CD4-positive, CD25-positive, alpha-beta regulatory T cell (primary cell): ENCODE data around the gene TPRG1. TPM values are rescaled to one million over a fixed set of nuclear protein-coding genes. Genes with fewer than 3 reads are reported as not detected.
"Not testable (repeated sequence)": the region's sequence is repeated elsewhere in the genome, so short reads cannot be mapped to it uniquely, and the experiment has no call there.

Experiments used
- ATAC-seq, 2 donors: fragments of 150-1000 bp; cut with Tn5 transposase; one replicate each; pipeline ENCODE4 v1.10.0; 2021; ENCODE audit warnings: low read depth in 2 of 2, moderate number of reproducible peaks in 2 of 2, moderate library complexity in 1 of 2
- DNase-seq, 3 donors: peaks; one replicate each; pipeline versions ENCODE4 v3.0.0 to v3.0.0-alpha.2; 2012 to 2022; ENCODE audit warnings: mixed read lengths in 1 of 3
- H3K27ac ChIP-seq: one replicate; pipeline ENCODE4 v1.7.0; 2013; ENCODE audit warnings: mild to moderate bottlenecking, low read length; ENCODE audit not compliant: insufficient read depth, poor library complexity, severe bottlenecking
- H3K27me3 ChIP-seq: one replicate; pipeline ENCODE4 v1.7.0; 2013; ENCODE audit warnings: low read length; ENCODE audit not compliant: control insufficient read depth, insufficient read depth
- H3K36me3 ChIP-seq: one replicate; pipeline ENCODE4 v1.7.0; 2013; ENCODE audit warnings: mild to moderate bottlenecking, low read length, moderate library complexity; ENCODE audit not compliant: control insufficient read depth, insufficient read depth
- H3K4me1 ChIP-seq: 2 replicates; pipeline ENCODE4 v1.7.0; 2013; ENCODE audit warnings: mild to moderate bottlenecking, low read length; ENCODE audit not compliant: insufficient read depth, control insufficient read depth, poor library complexity, severe bottlenecking
- H3K4me3 ChIP-seq: one replicate; pipeline ENCODE4 v1.7.0; 2013; ENCODE audit warnings: low read depth, mild to moderate bottlenecking, low read length, moderate library complexity
- H3K9me3 ChIP-seq, 2 experiments: 1 replicate in 1 of 2; 2 replicates in 1 of 2; pipeline ENCODE4 v1.7.0; 2013; ENCODE audit warnings: low read length in 2 of 2, mild to moderate bottlenecking in 1 of 2, moderate library complexity in 1 of 2; ENCODE audit not compliant: control insufficient read depth in 2 of 2
- H3K27ac Mint-ChIP-seq, 3 donors: one replicate each; pipeline ENCODE4 v1.8.0; 2020 to 2022; ENCODE audit warnings: mild to moderate bottlenecking in 3 of 3, mixed read lengths in 3 of 3, moderate library complexity in 2 of 3
- H3K27me3 Mint-ChIP-seq: one replicate; pipeline ENCODE4 v1.8.0; 2022; ENCODE audit warnings: mild to moderate bottlenecking, mixed read lengths
- H3K36me3 Mint-ChIP-seq: one replicate; pipeline ENCODE4 v1.8.0; 2020; ENCODE audit warnings: mixed read lengths
- H3K4me1 Mint-ChIP-seq, 4 donors: one replicate each; pipeline ENCODE4 v1.8.0; 2020 to 2022; ENCODE audit warnings: mixed read lengths in 4 of 4, mild to moderate bottlenecking in 1 of 4
- H3K4me3 Mint-ChIP-seq, 4 donors: one replicate each; pipeline ENCODE4 v1.8.0; 2020 to 2022; ENCODE audit warnings: mild to moderate bottlenecking in 4 of 4, mixed read lengths in 4 of 4, moderate library complexity in 3 of 4
- H3K9me3 Mint-ChIP-seq, 7 donors: one replicate each; pipeline ENCODE4 v1.8.0; 2020 to 2022; ENCODE audit warnings: mixed read lengths in 7 of 7, mild to moderate bottlenecking in 3 of 7, moderate library complexity in 2 of 7
- polyA plus RNA-seq, 4 donors: library from polyadenylated mRNA; unstranded; fragments of 300-500 nt; fragmentation: Illumina TruSeq; gene quantifications; one replicate each; pipeline ENCODE4 v1.2.3, GENCODE V29; 2021
- total RNA-seq: library from RNA; stranded (reverse); gene quantifications from one replicate; pipeline ENCODE4 v1.2.3, GENCODE V29; 2022

The TPRG1 gene
- total and polyA plus RNA-seq, 5 donors from 2014 or later: 1.5 to 10.8 (median 3.8) TPM

DNA sequence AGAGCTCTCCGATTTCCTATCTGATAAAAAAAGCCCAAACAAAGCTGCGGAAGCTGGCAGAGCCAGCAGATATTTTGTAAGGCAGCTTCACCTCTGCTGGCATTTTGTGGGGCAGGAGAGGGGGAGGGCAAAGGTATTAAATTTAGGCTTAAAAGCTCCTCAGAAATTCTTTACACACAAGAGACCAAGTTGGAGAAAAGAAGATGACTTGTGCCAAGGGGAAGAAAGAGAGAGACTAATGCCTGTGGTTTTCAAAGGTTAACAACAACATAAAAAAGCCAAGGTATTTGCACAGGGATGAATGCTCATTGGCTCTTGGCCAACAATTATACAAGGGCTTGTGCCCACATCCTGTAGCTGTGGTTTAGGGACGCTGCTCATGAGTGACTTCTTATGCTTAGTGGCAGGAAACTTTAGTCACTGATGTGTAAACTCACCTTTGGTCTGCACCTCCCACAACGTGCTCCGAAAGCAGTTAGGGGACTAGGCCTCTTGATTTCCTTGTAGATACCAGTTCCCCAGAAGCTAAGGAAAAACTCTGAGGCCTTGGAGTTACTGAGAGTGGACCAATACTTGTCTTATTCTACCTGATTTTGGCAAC is 152.9 kb downstream of the TPRG1 start:
- H3K36me3 Mint-ChIP-seq: no peaks in the 10 kb centered on the region
- H3K9me3 Mint-ChIP-seq: peaks cover 0 to 5% (median 3%) of the 10 kb centered on the region in 7 donors
- peaks cover 38% of the 10 kb centered on the region for H3K4me1 ChIP-seq
- peak overlapping the region; percentile 94 to 95 (median 95) for H3K27ac Mint-ChIP-seq
- ATAC-seq: peak; percentile 99 to 100
- no peaks in the 10 kb centered on the region for H3K27me3 ChIP-seq
- peak overlapping the region; percentile 69 for H3K27ac ChIP-seq
- H3K9me3 ChIP-seq: no peaks in the 10 kb centered on the region
- H3K4me3 Mint-ChIP-seq: peak overlapping the region; percentile 79 to 86 (median 82)
- H3K4me3 ChIP-seq: peak overlapping the region; percentile 54
- DNase-seq: peak; percentile 61 to 98 (median 90)
- peaks cover under 1% of the 10 kb centered on the region for H3K27me3 Mint-ChIP-seq
- peaks cover 31 to 62% (median 34%) of the 10 kb centered on the region in 4 donors for H3K4me1 Mint-ChIP-seq
- H3K36me3 ChIP-seq: no peaks in the 10 kb centered on the region

DNA sequence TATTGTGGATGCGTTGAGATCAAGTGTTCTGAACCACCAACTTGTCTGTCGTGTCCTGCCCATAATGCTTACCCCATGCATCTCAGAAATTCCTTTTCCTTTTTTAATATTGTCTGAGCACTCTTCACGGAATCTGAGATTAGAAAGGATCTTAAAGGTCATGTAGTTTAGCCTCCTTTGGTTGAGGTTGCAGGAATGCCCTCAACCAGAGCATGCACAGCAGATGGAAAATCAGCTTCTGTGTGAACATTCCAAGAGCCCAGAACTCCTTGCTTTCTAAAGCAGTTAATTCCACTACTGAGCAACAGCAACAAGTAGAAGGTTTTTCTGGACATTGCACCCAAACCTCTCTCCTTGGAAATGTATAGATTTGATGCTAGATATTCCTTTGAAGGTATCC is 153.7 kb downstream of the TPRG1 start:
- peak overlapping the region; percentile 94 to 95 (median 95) for H3K27ac Mint-ChIP-seq
- Histone ChIP-seq H3K9me3 (no peaks in the 10 kb centered on the region), H3K4me1 (peaks cover 45% of the 10 kb centered on the region), H3K4me3 (peak overlapping the region; percentile 54), H3K27ac (peak overlapping the region; percentile 69), H3K27me3 (no peaks in the 10 kb centered on the region), H3K36me3 (no peaks in the 10 kb centered on the region)
- no peak for ATAC-seq
- peaks cover 34 to 69% (median 37%) of the 10 kb centered on the region in 4 donors for H3K4me1 Mint-ChIP-seq
- H3K9me3 Mint-ChIP-seq: peaks cover 0 to 5% (median 3%) of the 10 kb centered on the region in 7 donors
- H3K4me3 Mint-ChIP-seq: peak overlapping the region; percentile 53 to 86 (median 81)
- DNase-seq: no peak
- no peaks in the 10 kb centered on the region for H3K36me3 Mint-ChIP-seq
- no peaks in the 10 kb centered on the region for H3K27me3 Mint-ChIP-seq

DNA sequence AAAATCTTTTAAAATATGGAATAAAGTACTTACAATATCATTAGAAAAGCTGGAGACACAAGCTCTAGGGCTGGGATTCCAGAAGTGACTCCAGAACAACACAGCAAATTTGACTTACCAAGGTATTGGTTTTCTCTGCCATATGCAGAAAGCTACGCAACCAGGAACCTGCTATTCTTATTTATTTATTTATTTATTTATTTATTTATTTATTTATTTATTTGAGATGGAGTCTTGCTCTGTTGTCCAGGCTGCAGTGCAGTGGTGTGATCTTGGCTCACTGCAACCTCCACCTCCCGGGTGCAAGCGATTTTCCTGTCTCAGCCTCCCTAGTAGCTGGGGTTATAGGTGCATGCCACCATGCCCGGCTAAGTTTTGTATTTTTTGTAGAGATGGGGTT is 157.9 kb downstream of the TPRG1 start:
- not testable (repeated sequence) for ATAC-seq
- peak overlapping the region in 1 of 3 donors; percentile 67 for H3K27ac Mint-ChIP-seq

DNA sequence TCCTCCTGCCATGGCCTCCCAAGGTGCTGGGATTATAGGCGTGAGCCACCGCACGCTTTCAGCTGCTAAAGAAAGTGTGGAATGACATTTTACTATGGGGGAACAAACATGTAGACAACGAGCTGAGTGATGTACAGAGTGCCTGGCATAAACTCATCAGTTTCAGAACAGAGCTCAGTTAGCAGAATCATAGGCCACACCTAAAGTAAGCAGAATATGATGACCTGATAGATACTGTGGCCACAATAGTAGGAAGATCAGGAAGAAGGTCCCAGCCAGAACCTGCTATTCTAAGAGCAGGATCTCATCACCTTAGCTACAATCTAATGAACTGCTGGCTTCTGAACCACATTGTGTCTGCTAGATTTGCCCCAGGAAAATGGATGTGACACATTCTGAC is 158.3 kb downstream of the TPRG1 start:
- H3K4me1 ChIP-seq: peaks cover 35% of the 10 kb centered on the region

More for the DNA sequence above, 157.9 kb downstream of the TPRG1 start:
- H3K27ac ChIP-seq, H3K9me3 Mint-ChIP-seq, H3K27me3 Mint-ChIP-seq, H3K27me3 ChIP-seq, H3K36me3 ChIP-seq, H3K36me3 Mint-ChIP-seq, H3K9me3 ChIP-seq, DNase-seq, H3K4me3 ChIP-seq, H3K4me3 Mint-ChIP-seq: not testable (repeated sequence)
- peaks cover 39% of the 10 kb centered on the region for H3K4me1 ChIP-seq
- peaks cover 27 to 70% (median 38%) of the 10 kb centered on the region in 4 donors for H3K4me1 Mint-ChIP-seq

DNA sequence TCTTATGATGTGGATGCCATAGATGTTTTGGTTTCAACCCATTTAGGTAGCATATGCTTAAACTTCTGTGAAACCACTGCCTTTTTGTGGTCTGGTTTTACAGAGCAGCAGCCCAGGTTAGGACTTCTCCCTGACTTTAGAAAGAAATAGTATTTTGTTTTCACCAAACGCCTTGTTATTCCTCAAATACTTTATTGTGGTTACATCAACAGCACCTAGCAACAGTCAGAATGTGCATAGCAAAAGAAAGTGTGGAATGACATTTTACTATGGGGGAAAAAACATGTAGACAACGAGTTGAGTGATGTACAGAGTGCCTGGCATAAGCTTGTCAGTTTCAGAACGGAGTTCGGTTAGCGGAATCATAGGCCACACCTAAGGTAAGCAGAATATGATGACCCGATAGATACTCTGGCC is 159.2 kb downstream of the TPRG1 start:
- Mint-ChIP-seq H3K4me1 (peaks cover 20 to 63% (median 29%) of the 10 kb centered on the region in 4 donors), H3K36me3 (no peaks in the 10 kb centered on the region), H3K27ac (peak overlapping the region in 1 of 3 donors; percentile 27), H3K27me3 (no peaks in the 10 kb centered on the region), H3K4me3 (peak overlapping the region in 1 of 4 donors; percentile 9), H3K9me3 (peaks cover 0 to 5% (median 1%) of the 10 kb centered on the region in 7 donors)
- Histone ChIP-seq H3K9me3 (no peaks in the 10 kb centered on the region), H3K4me3 (peak overlapping the region; percentile 4), H3K27ac (no peak overlapping the region), H3K27me3 (no peaks in the 10 kb centered on the region), H3K4me1 (peaks cover 26% of the 10 kb centered on the region), H3K36me3 (no peaks in the 10 kb centered on the region)
- peak in 1 of 3 donors; percentile 35 for DNase-seq
- ATAC-seq: peak in 1 of 2 donors; percentile 28

More for the DNA sequence above, 158.3 kb downstream of the TPRG1 start:
- no peaks in the 10 kb centered on the region for H3K9me3 ChIP-seq
- ATAC-seq: no peak
- Mint-ChIP-seq H3K27me3 (no peaks in the 10 kb centered on the region), H3K4me3 (no peak overlapping the region), H3K4me1 (peaks cover 27 to 69% (median 35%) of the 10 kb centered on the region in 4 donors), H3K27ac (peak overlapping the region in 1 of 3 donors; percentile 67), H3K36me3 (no peaks in the 10 kb centered on the region), H3K9me3 (peaks cover 0 to 5% (median 1%) of the 10 kb centered on the region in 7 donors)
- no peaks in the 10 kb centered on the region for H3K27me3 ChIP-seq
- H3K27ac ChIP-seq: no peak overlapping the region
- DNase-seq: no peak
- no peak overlapping the region for H3K4me3 ChIP-seq
- H3K36me3 ChIP-seq: no peaks in the 10 kb centered on the region

DNA sequence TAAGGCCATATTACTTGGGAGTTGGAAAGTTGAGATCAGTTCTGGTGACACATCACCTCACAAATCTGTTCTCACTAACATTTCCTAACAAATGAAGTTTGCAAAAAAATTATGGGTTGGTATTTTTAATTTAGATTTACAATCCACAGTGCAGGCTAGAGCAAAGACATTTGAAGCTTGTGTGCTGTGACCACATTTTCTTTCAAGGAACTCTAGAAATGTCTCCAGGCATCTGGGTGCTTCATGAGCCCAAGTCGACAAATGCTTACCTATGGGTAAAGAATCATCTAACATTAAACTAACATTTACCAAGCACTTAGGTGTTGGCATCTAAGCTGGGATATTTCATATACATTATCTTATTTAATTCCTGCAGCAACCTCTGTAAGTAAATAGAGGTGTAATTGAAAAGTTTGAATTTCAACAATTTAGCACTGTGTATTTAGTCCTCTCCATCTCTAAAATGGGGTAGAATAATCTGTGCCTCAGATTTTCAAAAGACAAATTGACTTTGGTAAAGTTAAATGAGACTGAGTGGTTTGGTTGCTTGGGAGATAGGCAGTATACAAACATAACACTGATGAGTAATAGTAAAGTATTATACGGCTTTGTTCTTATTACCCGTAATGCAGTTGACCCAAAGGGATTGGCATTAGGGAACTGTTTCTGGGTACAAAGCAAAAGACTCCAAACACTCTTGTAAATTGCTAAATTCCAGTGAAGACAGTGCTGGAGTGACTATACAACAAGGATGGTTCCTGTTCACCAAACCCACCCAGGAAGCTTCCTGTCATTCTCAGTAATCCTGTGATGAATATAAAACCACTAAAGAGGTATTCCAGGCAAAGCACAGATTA is 162.5 kb downstream of the TPRG1 start:
- H3K9me3 Mint-ChIP-seq: peaks cover 0 to 5% (median 1%) of the 10 kb centered on the region in 7 donors
- peaks cover 16 to 38% (median 22%) of the 10 kb centered on the region in 4 donors for H3K4me1 Mint-ChIP-seq
- no peak for DNase-seq
- Histone ChIP-seq H3K4me1 (peaks cover 14% of the 10 kb centered on the region), H3K9me3 (peaks cover 0 to 4% of the 10 kb centered on the region in 2 experiments), H3K36me3 (no peaks in the 10 kb centered on the region), H3K4me3 (no peak overlapping the region), H3K27me3 (no peaks in the 10 kb centered on the region), H3K27ac (no peak overlapping the region)
- H3K27ac Mint-ChIP-seq: no peak overlapping the region
- ATAC-seq: peak in 1 of 2 donors; percentile 20
- H3K27me3 Mint-ChIP-seq: no peaks in the 10 kb centered on the region
- H3K36me3 Mint-ChIP-seq: no peaks in the 10 kb centered on the region
- no peak overlapping the region for H3K4me3 Mint-ChIP-seq

DNA sequence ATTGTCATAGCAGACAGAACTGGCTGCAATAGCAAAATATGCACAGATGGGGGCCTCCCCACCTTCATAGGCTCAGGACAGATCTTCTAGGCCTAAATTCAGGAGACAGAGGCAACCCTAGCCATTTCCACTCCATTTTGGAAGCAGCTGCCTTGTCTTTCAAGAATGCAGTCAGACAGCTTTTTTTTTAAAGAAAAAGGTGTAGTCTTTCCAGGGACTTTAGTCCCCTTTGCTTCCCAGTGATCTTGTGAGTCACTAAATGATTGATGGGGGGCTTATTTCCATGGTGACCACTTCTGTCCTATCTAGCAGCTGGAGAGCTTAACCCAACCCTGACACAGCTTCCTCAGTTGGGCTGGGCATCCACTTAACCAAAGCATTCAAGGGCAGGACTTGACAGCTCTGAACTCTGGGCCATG is 165.9 kb downstream of the TPRG1 start:
- no peaks in the 10 kb centered on the region for H3K36me3 ChIP-seq
- H3K9me3 Mint-ChIP-seq: peaks cover 0 to 5% (median 1%) of the 10 kb centered on the region in 7 donors
- no peak for ATAC-seq
- DNase-seq: no peak
- H3K9me3 ChIP-seq: peaks cover 0 to 4% of the 10 kb centered on the region in 2 experiments
- H3K4me3 Mint-ChIP-seq: no peak overlapping the region
- no peaks in the 10 kb centered on the region for H3K27me3 ChIP-seq
- no peaks in the 10 kb centered on the region for H3K4me1 ChIP-seq
- no peak overlapping the region for H3K4me3 ChIP-seq
- no peaks in the 10 kb centered on the region for H3K27me3 Mint-ChIP-seq
- H3K36me3 Mint-ChIP-seq: no peaks in the 10 kb centered on the region
- H3K27ac Mint-ChIP-seq: no peak overlapping the region
- H3K4me1 Mint-ChIP-seq: peaks cover 4 to 22% (median 9%) of the 10 kb centered on the region in 4 donors
- no peak overlapping the region for H3K27ac ChIP-seq
